Keratinocyte (primary cell): ENCODE measurements around the gene FAM110D. TPM values are rescaled to one million over a fixed set of nuclear protein-coding genes. Genes with fewer than 3 reads are reported as not detected.

ENCODE experiments used
- DNase-seq: peaks from one replicate; pipeline ENCODE4 v3.0.0-alpha.2; 2011; ENCODE audit warnings: low read depth, missing footprints, low spot score
- FAIRE-seq: peaks from 2 replicates; lab custom pipeline; 2011; peaks lifted over from hg19 to GRCh38; lab: Jason Lieb, UNC
- H2AFZ ChIP-seq: 2 replicates; pipeline ENCODE4 v1.6.0; 2012; ENCODE audit warnings: low read length, control low read depth, inconsistent platforms; ENCODE audit not compliant: control insufficient read depth
- H3K27ac ChIP-seq: 2 replicates; pipeline ENCODE4 v1.5.1; 2011; ENCODE audit warnings: low read length; ENCODE audit not compliant: control insufficient read depth, insufficient read depth
- H3K27me3 ChIP-seq: 3 replicates; pipeline ENCODE4 v1.6.0; 2011; ENCODE audit warnings: low read length; ENCODE audit not compliant: control insufficient read depth, insufficient read depth; ENCODE audit errors: extremely low read depth
- H3K36me3 ChIP-seq, 2 experiments: 2 replicates in 1 of 2; 3 replicates in 1 of 2; pipeline ENCODE4 v1.5.1; 2011; ENCODE audit warnings: low read length in 2 of 2, mild to moderate bottlenecking in 1 of 2; ENCODE audit not compliant: control insufficient read depth in 2 of 2, insufficient read depth in 2 of 2; ENCODE audit errors: extremely low read depth in 1 of 2
- H3K4me1 ChIP-seq: 3 replicates; pipeline ENCODE4 v1.5.1; 2011; ENCODE audit warnings: low read length; ENCODE audit not compliant: control insufficient read depth, insufficient read depth; ENCODE audit errors: extremely low read depth
- H3K4me2 ChIP-seq: 3 replicates; pipeline ENCODE4 v1.6.0; 2011; ENCODE audit warnings: low read depth, low read length; ENCODE audit not compliant: control insufficient read depth, insufficient read depth; ENCODE audit errors: extremely low read depth
- H3K4me3 ChIP-seq, 3 experiments: fragments of 200-600 bp in 1 of 3; sonication (generic) in 1 of 3; 2 replicates in 2 of 3; 3 replicates in 1 of 3; pipeline ENCODE4 v1.5.1; 2011 to 2016; ENCODE audit warnings: low read length in 3 of 3, mild to moderate bottlenecking in 3 of 3, control low read depth in 2 of 3, inconsistent platforms in 1 of 3, low read depth in 1 of 3, mixed read lengths in 1 of 3, mixed run types in 1 of 3, moderate library complexity in 1 of 3; ENCODE audit not compliant: control insufficient read depth in 2 of 3, insufficient read depth in 2 of 3; ENCODE audit errors: extremely low read depth in 1 of 3
- H3K79me2 ChIP-seq: 2 replicates; pipeline ENCODE4 v1.6.0; 2012; ENCODE audit warnings: low read length; ENCODE audit not compliant: control insufficient read depth, insufficient read depth
- H3K9ac ChIP-seq: 3 replicates; pipeline ENCODE4 v1.6.0; 2011; ENCODE audit warnings: low read length; ENCODE audit not compliant: control insufficient read depth, insufficient read depth; ENCODE audit errors: extremely low read depth
- H3K9me1 ChIP-seq: 3 replicates; pipeline ENCODE4 v1.6.0; 2011; ENCODE audit warnings: low read length; ENCODE audit not compliant: control insufficient read depth, insufficient read depth; ENCODE audit errors: extremely low read depth
- H3K9me3 ChIP-seq: 2 replicates; pipeline ENCODE4 v1.5.1; 2012; ENCODE audit warnings: low read depth, low read length; ENCODE audit not compliant: control insufficient read depth
- H4K20me1 ChIP-seq: 3 replicates; pipeline ENCODE4 v1.6.0; 2011; ENCODE audit warnings: low read length; ENCODE audit not compliant: control insufficient read depth, insufficient read depth; ENCODE audit errors: extremely low read depth
- CTCF ChIP-seq, 3 experiments: IDR thresholded peaks in 1 of 3; conservative IDR thresholded peaks in 1 of 3; optimal IDR thresholded peaks in 1 of 3; 2 replicates in 2 of 3; 3 replicates in 1 of 3; pipeline versions ENCODE3 to v1.5.1; 2011; ENCODE audit warnings: low read length in 3 of 3, mild to moderate bottlenecking in 3 of 3, moderate library complexity in 2 of 3, control low read depth in 1 of 3, inconsistent platforms in 1 of 3; ENCODE audit not compliant: insufficient read depth in 2 of 3; ENCODE audit errors: extremely low read depth in 1 of 3
- EZH2 ChIP-seq: IDR thresholded peaks from one replicate; pipeline ENCODE4 v1.6.1; 2012; ENCODE audit warnings: inconsistent platforms, mild to moderate bottlenecking, low read length, moderate library complexity
- dilution Hi-C: fragments of 300-500 bp; cut with MboI; formaldehyde crosslinking; loops from one replicate; pipeline ENCODE4 v1.7.0; 2020; ENCODE audit warnings: low sequenced_read_pairs; ENCODE audit not compliant: extremely low pct_ligation_motif_present
- polyA plus RNA-seq, 5 experiments: library from polyadenylated mRNA; depleted of rRNA in 3 of 5; stranded (reverse) in 3 of 5; stranded (forward) in 1 of 5; unstranded in 1 of 5; fragments of >200 nt; gene quantifications; 1 replicate in 1 of 5; 2 replicates in 3 of 5; 3 replicates in 1 of 5; pipeline versions ENCODE4 v1.2.1 to v1.2.3, GENCODE V29; 2011 to 2012; ENCODE audit warnings: missing spikeins in 2 of 5, low read depth in 1 of 5, low replicate concordance in 1 of 5

FAM110D gene
- polyA plus RNA-seq, 1 donor (not counting 4 experiments of a cell fraction or from before 2014, with no cell fraction given), result not detected

- dilution Hi-C loops, result no loop called here
- no peak for DNase-seq
- Histone ChIP-seq H3K9ac (no peak overlapping the region), H3K4me3 (no peak overlapping the region), H3K27me3 (peaks cover 13% of the 10 kb centered on the region), H3K9me1 (no peaks in the 10 kb centered on the region), H4K20me1 (no peaks in the 10 kb centered on the region), H3K4me1 (peaks cover 20% of the 10 kb centered on the region), H3K27ac (no peak overlapping the region), H3K4me2 (no peak overlapping the region), H3K9me3 (no peaks in the 10 kb centered on the region), H3K36me3 (no peaks in the 10 kb centered on the region), H3K79me2 (no peaks in the 10 kb centered on the region), H2AFZ (peak overlapping the region; percentile 56)
- TF ChIP-seq EZH2, result no peak
- TF ChIP-seq CTCF (optimal IDR thresholded peaks at IDR 0.05 in 1 of 3, IDR thresholded peaks at IDR 0.05 in 1 of 3, conservative IDR thresholded peaks at IDR 0.05 in 1 of 3; ENCODE audit: extremely low read depth in 1 of 3, insufficient read depth in 2 of 3, low read length in 3 of 3), result no peak
- FAIRE-seq, result no peak
Measured at GRCh38 chr1:26160527-26161414, 1.9 kb downstream of the FAM110D start.

- DNase-seq, result no peak
Measured at GRCh38 chr1:26161415-26162219, 2.7 kb downstream of the FAM110D start.

More at GRCh38 chr1:26161415-26162219, 2.7 kb downstream of the FAM110D start:
- dilution Hi-C loops, result no loop called here
- Histone ChIP-seq H3K27ac (no peak overlapping the region), H4K20me1 (no peaks in the 10 kb centered on the region), H3K4me3 (peak overlapping the region; percentile 7 to 62 (median 42)), H3K9ac (peak overlapping the region; percentile 37), H2AFZ (peak overlapping the region; percentile 56), H3K4me1 (peaks cover 18% of the 10 kb centered on the region), H3K79me2 (no peaks in the 10 kb centered on the region), H3K4me2 (peak overlapping the region; percentile 82), H3K27me3 (peaks cover 13% of the 10 kb centered on the region), H3K9me1 (no peaks in the 10 kb centered on the region), H3K36me3 (no peaks in the 10 kb centered on the region), H3K9me3 (no peaks in the 10 kb centered on the region)
- TF ChIP-seq EZH2, result no peak
- TF ChIP-seq CTCF (optimal IDR thresholded peaks at IDR 0.05 in 1 of 3, IDR thresholded peaks at IDR 0.05 in 1 of 3, conservative IDR thresholded peaks at IDR 0.05 in 1 of 3; ENCODE audit: extremely low read depth in 1 of 3, insufficient read depth in 2 of 3, low read length in 3 of 3), result peak in 2 of 3 experiments; percentile 10 to 61
- FAIRE-seq, result no peak
